Activated gamma-delta T cell (primary cell): ENCODE results near the gene TMEM217.

Source experiments
- DNase-seq: peaks from one replicate; lab custom pipeline; 2025; lab: John Stamatoyannopoulos, UW

The TMEM217 gene

GRCh38 chr6:37280162-37280887 lies 22.4 kb upstream of the TMEM217 start:
- no peak for DNase-seq

GRCh38 chr6:37279366-37280134 lies 21.6 kb upstream of the TMEM217 start:
- DNase-seq, result no peak

GRCh38 chr6:37277001-37277409 lies 19.1 kb upstream of the TMEM217 start:
- DNase-seq, result no peak

DNA sequence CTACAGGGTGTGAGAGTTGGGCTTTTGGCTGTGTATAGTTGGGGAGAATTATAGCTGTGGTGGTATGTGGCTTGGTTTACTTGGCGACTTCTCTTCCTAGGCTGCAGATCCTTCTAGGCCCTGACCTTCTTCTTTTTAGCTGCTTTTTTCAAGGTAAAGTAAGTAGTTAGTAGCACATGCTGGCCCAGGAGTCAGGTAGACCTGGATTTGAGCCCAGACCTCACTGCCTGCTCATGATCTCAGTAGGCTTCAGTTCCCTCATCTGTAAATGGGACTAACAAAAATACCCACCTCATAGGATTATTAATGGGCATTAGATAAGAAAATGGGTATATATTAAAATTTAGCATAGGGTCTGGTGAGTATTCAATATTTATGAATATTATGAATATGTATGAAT lies 17.4 kb upstream of the TMEM217 start:
- DNase-seq, result no peak

GRCh38 chr6:37273690-37274089 lies 15.7 kb upstream of the TMEM217 start:
- no peak for DNase-seq

DNA sequence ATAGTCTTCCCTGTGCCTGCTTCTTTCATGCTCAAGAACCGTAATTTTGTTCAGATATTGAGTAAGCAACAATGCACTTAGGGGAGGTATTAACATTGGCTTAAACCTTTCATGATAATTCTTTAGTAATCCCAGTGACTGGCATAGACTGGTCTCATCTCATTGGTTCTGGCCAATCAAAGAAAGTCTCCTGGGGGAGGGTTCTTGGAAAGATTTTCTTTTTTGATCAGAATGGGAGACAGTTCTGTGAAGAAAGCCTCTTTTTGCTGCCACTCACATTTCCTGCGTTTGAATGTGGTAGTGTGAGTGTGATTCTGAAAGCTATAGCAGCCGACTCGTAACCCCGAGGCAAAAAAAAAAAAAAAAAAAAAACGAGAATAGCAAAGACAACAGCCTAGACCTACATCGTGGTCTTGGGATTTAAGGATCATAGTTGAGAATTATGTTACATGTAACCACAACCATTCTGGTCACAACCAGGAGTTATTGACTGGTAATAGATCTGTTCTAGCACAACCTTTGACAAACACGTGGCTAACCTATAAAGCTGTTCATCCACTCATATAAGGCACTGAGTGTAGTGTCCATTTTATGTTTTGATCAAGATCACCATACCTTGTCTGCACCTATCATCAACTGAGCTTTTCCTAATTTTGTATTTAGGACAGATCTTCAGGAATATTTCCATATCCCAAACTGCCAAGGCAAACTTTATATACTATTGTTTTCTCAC lies 15.1 kb upstream of the TMEM217 start:
- no peak for DNase-seq

DNA sequence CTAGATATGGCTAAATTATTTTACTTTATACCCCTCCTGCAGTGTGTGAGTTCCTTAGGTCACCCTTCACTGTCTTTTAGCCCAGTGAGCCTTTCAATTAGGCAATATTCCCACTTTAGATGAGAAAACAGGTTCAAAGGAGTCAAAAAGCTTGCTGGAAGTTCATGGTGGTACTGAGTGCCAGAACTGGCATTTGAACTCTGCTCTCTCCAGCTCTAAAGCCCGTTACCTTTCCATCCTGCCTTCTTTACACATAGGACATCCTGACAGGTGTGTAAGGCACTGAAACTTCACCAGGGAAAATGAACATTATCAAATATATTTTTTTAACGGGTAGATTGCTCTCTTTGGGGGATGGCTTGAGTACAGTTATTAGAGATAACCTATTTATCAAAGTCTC lies 11.2 kb upstream of the TMEM217 start:
- DNase-seq, result no peak

DNA sequence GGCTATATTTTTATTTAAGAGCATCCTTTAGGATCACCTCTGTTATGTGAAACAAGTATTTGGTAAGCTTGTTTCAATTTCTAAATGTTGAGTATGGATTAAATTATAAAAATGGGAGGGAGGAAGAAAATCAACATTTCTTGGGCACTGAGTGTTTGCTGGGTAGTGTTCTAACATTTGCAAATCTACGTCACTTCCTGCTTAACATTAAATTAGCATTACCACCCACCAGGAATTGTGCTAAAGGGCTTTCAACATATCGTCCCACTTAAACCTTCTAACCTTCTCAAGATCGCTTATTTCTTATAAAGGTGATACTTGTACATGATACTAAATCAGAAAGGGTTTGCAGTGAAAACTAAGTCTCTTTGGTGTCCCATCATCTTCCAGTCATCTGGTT lies 7.9 kb upstream of the TMEM217 start:
- no peak for DNase-seq

DNA sequence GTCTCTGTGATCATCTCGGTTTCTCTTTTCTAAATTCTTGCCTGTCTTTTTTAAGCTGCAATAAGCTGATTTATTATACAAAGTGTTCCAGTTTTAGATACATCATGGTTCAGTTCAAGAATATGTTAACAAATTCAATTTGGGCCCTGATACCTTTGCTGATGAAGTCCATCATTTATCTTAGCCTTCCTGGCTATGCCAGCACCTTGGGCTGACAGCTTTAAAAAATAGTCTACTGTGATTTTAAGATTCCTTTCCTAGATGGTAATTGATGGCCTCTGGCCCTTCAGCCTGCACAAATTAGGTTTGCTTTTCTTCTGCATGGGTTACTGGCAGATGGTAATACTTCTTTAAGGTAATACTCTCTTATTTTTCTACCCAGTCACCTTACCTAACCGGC lies 7.1 kb upstream of the TMEM217 start:
- no peak for DNase-seq

DNA sequence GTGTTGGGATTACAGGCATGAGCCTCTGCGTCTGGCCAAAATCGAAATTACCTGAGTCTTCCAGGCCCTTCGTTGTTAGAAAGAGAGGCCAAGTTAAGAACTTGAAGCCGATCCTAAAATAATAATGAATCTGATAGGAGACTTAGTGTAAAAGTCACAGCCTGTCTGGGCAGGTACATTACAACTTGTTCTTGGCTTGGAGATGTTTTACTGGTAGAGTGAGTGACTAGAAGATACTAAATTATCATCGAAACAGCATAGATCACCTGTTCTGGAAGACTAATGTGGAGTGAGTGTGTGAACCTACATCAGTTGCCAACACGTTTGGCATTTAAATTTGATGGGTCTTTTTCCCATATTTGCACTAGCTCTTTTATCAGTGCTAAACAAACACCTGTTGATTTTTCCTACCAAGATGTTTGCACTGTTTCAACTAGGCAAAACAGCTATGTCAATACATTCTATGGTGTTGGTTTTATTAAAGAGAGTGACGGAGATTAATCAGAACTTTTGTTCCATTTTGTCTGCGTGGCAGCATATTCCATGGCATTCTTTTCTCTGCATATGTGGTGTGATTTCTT lies 4.6 kb upstream of the TMEM217 start:
- DNase-seq, result no peak

GRCh38 chr6:37261198-37261597 lies 3.3 kb upstream of the TMEM217 start:
- no peak for DNase-seq

GRCh38 chr6:37260444-37260843 lies 2.5 kb upstream of the TMEM217 start:
- no peak for DNase-seq

DNA sequence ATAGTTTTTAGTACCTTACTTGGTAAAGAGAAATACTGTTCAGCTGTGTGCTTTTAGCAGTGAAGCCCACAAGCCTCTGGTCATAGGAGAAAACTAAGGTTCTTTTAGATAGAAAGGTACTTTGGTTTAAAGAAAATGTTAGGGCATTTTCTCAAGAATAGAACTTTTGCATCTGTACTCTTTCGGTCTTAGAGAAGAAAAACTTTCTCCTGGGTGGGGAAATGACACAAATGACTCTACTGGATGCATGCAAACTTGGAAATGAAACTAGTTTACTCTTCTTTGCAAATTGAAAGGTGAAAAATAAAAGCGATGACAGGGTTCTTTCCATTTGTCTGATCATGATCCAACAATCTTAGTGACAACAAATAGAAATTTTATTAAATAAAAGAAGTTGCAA lies 2.1 kb upstream of the TMEM217 start:
- DNase-seq, result no peak

- no peak for DNase-seq
These were observed 1.2 kb upstream of the TMEM217 start for GRCh38 chr6:37259191-37259590.

DNA sequence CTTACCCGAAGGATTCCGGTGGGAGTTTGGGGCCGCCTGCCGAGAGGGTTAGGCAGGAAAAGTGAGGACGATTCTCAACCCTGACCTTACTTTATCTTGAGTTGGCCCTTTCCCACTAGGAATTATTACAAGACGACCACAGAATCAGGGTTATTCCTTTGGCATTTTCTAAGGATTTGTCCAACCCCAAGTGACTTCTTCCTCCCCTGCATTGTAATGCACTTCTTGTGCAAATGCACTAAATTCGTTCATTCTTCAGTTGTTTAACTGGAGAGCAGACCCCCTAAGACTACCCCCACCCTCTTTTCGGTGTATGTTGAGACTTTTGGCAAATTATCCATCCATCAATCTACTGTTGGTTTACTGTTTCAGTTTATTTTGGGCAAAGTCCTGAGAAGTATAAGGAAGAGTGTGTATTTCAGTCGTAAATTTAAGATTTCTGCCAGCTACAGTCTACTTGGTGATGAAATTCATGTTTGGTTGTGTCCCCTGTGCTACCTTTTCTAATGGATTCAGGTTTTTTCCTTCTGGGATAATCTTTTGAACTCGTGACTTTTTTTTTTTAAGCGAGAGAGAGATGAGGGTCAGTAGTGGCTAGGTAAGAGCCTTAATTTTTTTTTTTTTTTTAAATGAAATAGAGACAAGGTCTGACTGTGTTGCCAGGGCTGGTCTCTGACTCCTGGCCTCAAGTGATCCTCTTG lies 611 bp upstream of the TMEM217 start:
- DNase-seq, result no peak

GRCh38 chr6:37257320-37257633 lies 667 bp downstream of the TMEM217 start:
- DNase-seq, result no peak

DNA sequence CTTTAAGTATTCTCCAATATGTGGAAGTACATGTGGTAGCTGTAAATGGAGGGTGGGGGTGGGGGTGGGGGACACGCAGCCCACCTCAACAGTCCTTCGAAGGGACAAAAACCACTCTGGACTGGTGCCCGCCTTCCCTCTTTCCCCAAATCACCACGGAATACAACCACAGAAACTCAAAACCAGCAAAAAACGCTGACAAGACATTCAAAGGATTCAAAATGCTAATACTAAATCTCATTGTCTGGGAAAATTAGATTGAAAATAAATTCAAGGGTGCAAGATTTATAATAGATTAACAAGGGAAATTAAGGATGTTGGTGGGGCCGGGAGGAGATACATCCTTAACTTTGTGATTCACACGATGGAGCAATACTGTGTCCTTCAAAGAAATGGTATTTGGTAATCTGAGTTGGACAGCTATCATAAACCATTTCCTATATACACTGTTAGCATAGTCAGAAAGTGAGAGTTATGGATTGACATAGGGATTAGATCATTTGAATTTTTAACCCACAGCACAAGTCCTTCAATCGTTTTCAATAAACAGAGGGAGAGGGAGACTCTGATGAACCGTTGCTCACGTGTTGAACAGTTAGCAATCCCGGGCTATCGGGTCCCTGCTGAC lies 1.1 kb downstream of the TMEM217 start:
- DNase-seq, result no peak

GRCh38 chr6:37254881-37255280 lies 3.1 kb downstream of the TMEM217 start:
- DNase-seq, result no peak

- DNase-seq, result no peak
These were observed 4.4 kb downstream of the TMEM217 start for GRCh38 chr6:37253486-37254007.

GRCh38 chr6:37251211-37251780 lies 6.6 kb downstream of the TMEM217 start:
- DNase-seq, result no peak
